GM12878 (cell line): ENCODE measurements around the gene LY9. TPM values are rescaled to one million over a fixed set of nuclear protein-coding genes. Genes with fewer than 3 reads are reported as not detected.
A peak's percentile ranks its signal among the peaks of the same experiment; 100 is the strongest.

ENCODE experiments used
- ATAC-seq: fragments of 200-7000 bp; cut with Tn5 transposase; 3 replicates; pipeline ENCODE4 v1.9.1; 2020; ENCODE audit warnings: mild to moderate bottlenecking, moderate library complexity
- BruUV-seq: library from RNA; stranded (reverse); fragments of 400-500 nt; replicated peaks from 2 replicates; lab custom pipeline; 2021; lab: Mats Ljungman, UMichigan
- CTCF ChIA-PET: fragments of 300-600 bp; sonication (Branson Sonifier 250); formaldehyde crosslinking; extraction: SDS; loops from one replicate; lab custom pipeline; 2021; ENCODE audit warnings: inconsistent platforms; lab: Yijun Ruan, JAX
- POLR2A ChIA-PET: fragments of 350-600 bp; formaldehyde crosslinking; extraction: SDS; loops from one replicate; lab custom pipeline; 2021; ENCODE audit warnings: inconsistent platforms; lab: Charles Lee
- RAD21 ChIA-PET: fragments of 300-600 bp; sonication (Branson Sonifier 250); formaldehyde crosslinking; loops from one replicate; lab custom pipeline; 2023; ENCODE audit warnings: antibody characterized with exemption; ENCODE audit not compliant: unreplicated experiment; lab: Charles Lee
- SMC1A ChIA-PET: fragments of 300-600 bp; sonication (Branson Sonifier 250); formaldehyde crosslinking; loops from one replicate; lab custom pipeline; 2023; ENCODE audit not compliant: unreplicated experiment, uncharacterized antibody; lab: Charles Lee
- DNase-seq: peaks from one replicate; pipeline ENCODE4 v3.0.0-alpha.2; 2011; ENCODE audit warnings: low read depth, low spot score
- FAIRE-seq: peaks from 3 replicates; lab custom pipeline; 2011; peaks lifted over from hg19 to GRCh38; lab: Jason Lieb, UNC
- H2AFZ ChIP-seq: 2 replicates; pipeline ENCODE4 v1.6.0; 2011; ENCODE audit warnings: low read depth, low read length, control low read depth; ENCODE audit not compliant: control insufficient read depth
- H3K27ac ChIP-seq: 2 replicates; pipeline ENCODE4 v1.5.1; 2011; ENCODE audit warnings: control low read depth; ENCODE audit not compliant: control insufficient read depth, insufficient read depth
- H3K27me3 ChIP-seq, 2 experiments: replicated peaks in 1 of 2; 2 replicates each; pipeline versions ENCODE4 v1.6.0 to v1.6.1; 2011; ENCODE audit warnings: low read length in 1 of 2; ENCODE audit not compliant: control insufficient read depth in 2 of 2, insufficient read depth in 2 of 2
- H3K36me3 ChIP-seq, 2 experiments: 2 replicates each; pipeline ENCODE4 v1.5.1; 2011; ENCODE audit warnings: low read length in 1 of 2; ENCODE audit not compliant: control insufficient read depth in 2 of 2, insufficient read depth in 2 of 2
- H3K4me1 ChIP-seq: 2 replicates; pipeline ENCODE4 v1.6.1; 2011; ENCODE audit warnings: mild to moderate bottlenecking, low read length, moderate library complexity, mixed read lengths; ENCODE audit not compliant: control insufficient read depth, insufficient read depth
- H3K4me2 ChIP-seq: 2 replicates; pipeline ENCODE4 v1.6.0; 2011; ENCODE audit warnings: control low read depth; ENCODE audit not compliant: control insufficient read depth, insufficient read depth
- H3K4me3 ChIP-seq: fragments of 200-600 bp; sonication (generic); 2 replicates; pipeline ENCODE4 v1.5.1; 2016
- H3K79me2 ChIP-seq: 2 replicates; pipeline ENCODE4 v1.6.0; 2011; ENCODE audit warnings: low read length; ENCODE audit not compliant: control insufficient read depth, insufficient read depth
- H3K9ac ChIP-seq: 2 replicates; pipeline ENCODE4 v1.8.0; 2011; ENCODE audit warnings: low read length, control low read depth, mixed read lengths; ENCODE audit not compliant: control insufficient read depth, insufficient read depth
- H3K9me3 ChIP-seq: replicated peaks from 3 replicates; pipeline ENCODE4 v1.5.1; 2011; ENCODE audit warnings: mild to moderate bottlenecking, low read length; ENCODE audit not compliant: control insufficient read depth, insufficient read depth
- H4K20me1 ChIP-seq: 2 replicates; pipeline ENCODE4 v1.6.0; 2011; ENCODE audit not compliant: control insufficient read depth, insufficient read depth
- ATF3 ChIP-seq: IDR thresholded peaks from 2 replicates; pipeline ENCODE4 v1.6.1; 2011; ENCODE audit warnings: low read depth, mild to moderate bottlenecking, low read length, moderate library complexity, borderline replicate concordance; ENCODE audit errors: extremely low read depth
- ATF7 ChIP-seq: fragments of 450-650 bp; IDR thresholded peaks from 2 replicates; pipeline ENCODE4 v1.6.1; 2016; ENCODE audit warnings: low read depth, mild to moderate bottlenecking
- CHD4 ChIP-seq: fragments of 200-600 bp; sonication (generic); IDR thresholded peaks from 2 replicates; pipeline ENCODE4 v1.6.1; 2016; ENCODE audit warnings: mild to moderate bottlenecking
- E2F4 ChIP-seq: IDR thresholded peaks from 2 replicates; pipeline ENCODE4 v1.6.1; 2012; ENCODE audit warnings: low read depth, low read length, improper control_type of control experiment
- EED ChIP-seq: sonication (generic); IDR thresholded peaks from 2 replicates; pipeline ENCODE4 v1.6.1; 2016; ENCODE audit warnings: antibody characterized with exemption, low read depth
- EP300 ChIP-seq, 2 experiments: fragments of 150-350 bp in 1 of 2; IDR thresholded peaks; 2 replicates each; pipeline ENCODE4 v1.6.1; 2011 to 2012; ENCODE audit warnings: low read depth in 2 of 2, low read length in 2 of 2, borderline replicate concordance in 1 of 2, improper control_type of control experiment in 1 of 2, inconsistent platforms in 1 of 2; ENCODE audit not compliant: control insufficient read depth in 1 of 2
- IKZF2 ChIP-seq, 2 experiments: fragments of 450-650 bp; IDR thresholded peaks; 2 replicates each; pipeline ENCODE4 v1.6.1; 2017; ENCODE audit warnings: mild to moderate bottlenecking in 2 of 2, moderate library complexity in 2 of 2
- MTA2 ChIP-seq: fragments of 450-650 bp; IDR thresholded peaks from 2 replicates; pipeline ENCODE4 v1.6.1; 2016; ENCODE audit warnings: low read depth, mild to moderate bottlenecking, moderate library complexity
- MXI1 ChIP-seq: fragments of 150-350 bp; IDR thresholded peaks from 2 replicates; pipeline ENCODE4 v1.6.1; 2011; ENCODE audit warnings: low read depth, mild to moderate bottlenecking, inconsistent platforms, low read length, improper control_type of control experiment
- NFYB ChIP-seq: IDR thresholded peaks from 2 replicates; pipeline ENCODE4 v1.6.1; 2011; ENCODE audit warnings: low read depth, mild to moderate bottlenecking, low read length, improper control_type of control experiment, moderate library complexity; ENCODE audit not compliant: insufficient read depth
- POLR2AphosphoS5 ChIP-seq: IDR thresholded peaks from 2 replicates; pipeline ENCODE4 v1.6.1; 2011; ENCODE audit warnings: mild to moderate bottlenecking, low read length, inconsistent platforms
- PRDM15 ChIP-seq: fragments of 450-650 bp; formaldehyde crosslinking; IDR thresholded peaks from 2 replicates; pipeline ENCODE4 v1.4.0; 2020; ENCODE audit warnings: mild to moderate bottlenecking, moderate library complexity
- RELB ChIP-seq: fragments of 450-650 bp; IDR thresholded peaks from 2 replicates; pipeline ENCODE4 v1.6.1; 2017; ENCODE audit warnings: low read depth, mild to moderate bottlenecking, moderate library complexity
- RUNX3 ChIP-seq: IDR thresholded peaks from 2 replicates; pipeline ENCODE4 v1.6.1; 2012; ENCODE audit warnings: low read length, inconsistent platforms
- YBX1 ChIP-seq: fragments of 450-650 bp; IDR thresholded peaks from 2 replicates; pipeline ENCODE4 v1.6.1; 2016; ENCODE audit warnings: antibody characterized with exemption
- WGBS: methylation state at CpG from one replicate; pipeline ENCODE4 v1.1.6; 2016; ENCODE audit warnings: low lambda C conversion rate; ENCODE audit not compliant: insufficient replicate concordance, insufficient coverage; ENCODE audit errors: missing lambda C conversion rate; 5-methylcytosine and 5-hydroxymethylcytosine counted together
- in situ Hi-C: fragments of 300-500 bp; cut with MboI; formaldehyde crosslinking; loops from 9 replicates; pipeline ENCODE4 v1.14.3; 2018; ENCODE audit warnings: mixed read lengths
- intact Hi-C: fragments of 100-400 bp; cut with micrococcal nuclease; formaldehyde crosslinking; loops from one replicate; pipeline ENCODE4 v1.14.2; 2022; ENCODE audit not compliant: unreplicated experiment
- polyA plus RNA-seq, 11 experiments: library from polyadenylated mRNA; depleted of rRNA in 4 of 11; unstranded in 6 of 11; stranded (reverse) in 5 of 11; fragments of >200 nt; fragmentation: Nextera tagmentation in 4 of 11; fragmentation: Illumina TruSeq in 1 of 11; extraction: Ambion mirVana in 4 of 11; extraction: Trizol in 1 of 11; gene quantifications; 1 replicate in 1 of 11; 2 replicates in 10 of 11; pipeline versions ENCODE4 v1.2.1 to v1.2.3, GENCODE V29; 2011 to 2016; ENCODE audit warnings: inconsistent platforms in 2 of 11, missing spikeins in 2 of 11, low read depth in 1 of 11
- total RNA-seq, 4 experiments: library from RNA; depleted of rRNA in 3 of 4; stranded (reverse); fragments of >200 nt in 3 of 4; fragmentation: Illumina TruSeq in 1 of 4; extraction: Trizol in 1 of 4; gene quantifications; 2 replicates each; pipeline versions ENCODE4 v1.2.1 to v1.2.3, GENCODE V29; 2013 to 2021

Gene LY9
- total and polyA plus RNA-seq, 10 of the 15 experiments (the other 5 are each of a cell fraction or from before 2014, with no cell fraction given), result 2.7 to 12.5 (median 9.0) TPM

GRCh38 chr1:160800645-160801408, 4.9 kb downstream of the LY9 start:
- ChIA-PET SMC1A (interaction anchor here (1.0 to 7.1 kb wide), 10 partner anchors 9 to 128 kb away, joined by 3 to 59 read pairs (median 4); partner anchors contain the start of gene SLAMF7), RAD21 (interaction anchor here (0.9 to 6.8 kb wide), 7 partner anchors 11 to 131 kb away, joined by 3 to 53 read pairs (median 4); no protein-coding TSS in a partner anchor), CTCF (interaction anchor here (0.6 to 9.3 kb wide), 7 partner anchors 11 to 210 kb away, joined by 3 to 192 read pairs (median 5); no protein-coding TSS in a partner anchor), POLR2A (interaction anchor here (1.3 to 3.6 kb wide), 3 partner anchors 11 to 43 kb away, joined by 3 to 28 read pairs (median 20); no protein-coding TSS in a partner anchor)
- Histone ChIP-seq H3K4me3 (0 out of 2 replicates have a peak overlapping the region, but pooled peaks have one; percentile 19), H3K27ac (no peak overlapping the region), H2AFZ (no peak overlapping the region), H3K27me3 (no peaks in the 10 kb centered on the region), H4K20me1 (no peaks in the 10 kb centered on the region), H3K4me1 (peaks cover 36% of the 10 kb centered on the region), H3K9ac (no peak overlapping the region), H3K9me3 (no peaks in the 10 kb centered on the region; the same call in 1 of the 3 replicates), H3K36me3 (peaks cover 0 to 5% of the 10 kb centered on the region in 2 experiments; a peak in 1 of 4 replicates), H3K79me2 (peaks cover 3% of the 10 kb centered on the region), H3K4me2 (peak overlapping the region; percentile 30)
- DNase-seq (no peak), FAIRE-seq (no peak), ATAC-seq (peak; percentile 23; the same call in 2 of the 3 replicates)
- intact Hi-C loops (no loop called here), in situ Hi-C loops (no loop called here)
- WGBS, result 52% methylated on average over 4 of the region's 4 CpGs
- BruUV-seq, result no TSS peak
- TF ChIP-seq YBX1 (no peak), ATF7 (peak; percentile 55; the same call in 1 of the 2 replicates), EP300 (IDR thresholded peaks at IDR 0.05; ENCODE audit: borderline replicate concordance in 1 of 2, control insufficient read depth in 1 of 2, low read depth in 2 of 2, low read length in 2 of 2) (0 out of 4 replicates have a peak, but pooled peaks have one; percentile 30 to 35), EED (no peak), NFYB (no peak), PRDM15 (no peak), MTA2 (0 out of 2 replicates have a peak, but pooled peaks have one; percentile 42), RELB (0 out of 2 replicates have a peak, but pooled peaks have one; percentile 58), RUNX3 (peak; percentile 74), E2F4 (no peak), IKZF2 (IDR thresholded peaks at IDR 0.05) (peak; percentile 63; a peak in 2 of 4 replicates), ATF3 (no peak), POLR2AphosphoS5 (no peak), CHD4 (no peak), MXI1 (0 out of 2 replicates have a peak, but pooled peaks have one; percentile 30)
